Duodenal mucosa (tissue), 2 donors: ENCODE measurements around the gene SHISA9.

Experiments
- H3K27ac ChIP-seq: one replicate; pipeline ENCODE4 v1.7.0; 2013; ENCODE audit warnings: low read depth, low read length
- H3K27me3 ChIP-seq, 2 donors: one replicate each; pipeline ENCODE4 v1.7.0; 2013; ENCODE audit warnings: low read length in 2 of 2, control low read depth in 1 of 2; ENCODE audit not compliant: insufficient read depth in 2 of 2, control insufficient read depth in 1 of 2
- H3K36me3 ChIP-seq, 2 donors: one replicate each; pipeline ENCODE4 v1.7.0; 2013; ENCODE audit warnings: low read length in 2 of 2, control low read depth in 1 of 2; ENCODE audit not compliant: insufficient read depth in 2 of 2, control insufficient read depth in 1 of 2
- H3K4me1 ChIP-seq, 2 donors: one replicate each; pipeline ENCODE4 v1.7.0; 2013; ENCODE audit warnings: low read length in 2 of 2, control low read depth in 1 of 2; ENCODE audit not compliant: insufficient read depth in 2 of 2, control insufficient read depth in 1 of 2
- H3K4me3 ChIP-seq, 2 donors: one replicate each; pipeline ENCODE4 v1.7.0; 2013; ENCODE audit warnings: low read length in 2 of 2, low read depth in 1 of 2
- H3K9ac ChIP-seq, 2 donors: one replicate each; pipeline ENCODE4 v1.7.0; 2013; ENCODE audit warnings: low read length in 2 of 2, low read depth in 1 of 2
- H3K9me3 ChIP-seq, 2 donors: one replicate each; pipeline ENCODE4 v1.7.0; 2013; ENCODE audit warnings: low read length in 2 of 2, control low read depth in 1 of 2; ENCODE audit not compliant: control insufficient read depth in 1 of 2

SHISA9 gene

DNA sequence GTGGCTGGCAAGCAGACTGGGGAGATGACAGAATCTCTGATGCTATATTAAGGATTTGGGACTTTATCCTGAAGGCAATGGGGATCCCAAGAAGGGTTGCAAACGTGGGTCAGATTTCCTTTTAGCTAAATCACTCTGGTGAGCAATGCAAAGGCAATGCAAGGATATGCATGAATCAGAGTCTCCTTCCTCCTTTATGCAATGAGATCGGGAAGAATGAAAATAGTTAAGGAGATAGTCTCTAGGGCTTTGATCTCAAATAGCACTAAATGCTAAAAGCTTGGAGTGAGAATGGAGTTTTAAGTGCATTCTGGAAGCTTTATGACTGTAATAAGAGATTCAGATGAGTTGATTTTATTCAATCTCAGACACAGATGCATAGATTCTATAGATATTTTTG lies 27.2 kb upstream of the SHISA9 start:
- no peak overlapping the region for H3K9ac ChIP-seq
- no peak overlapping the region for H3K27ac ChIP-seq
- no peaks in the 10 kb centered on the region for H3K9me3 ChIP-seq

DNA sequence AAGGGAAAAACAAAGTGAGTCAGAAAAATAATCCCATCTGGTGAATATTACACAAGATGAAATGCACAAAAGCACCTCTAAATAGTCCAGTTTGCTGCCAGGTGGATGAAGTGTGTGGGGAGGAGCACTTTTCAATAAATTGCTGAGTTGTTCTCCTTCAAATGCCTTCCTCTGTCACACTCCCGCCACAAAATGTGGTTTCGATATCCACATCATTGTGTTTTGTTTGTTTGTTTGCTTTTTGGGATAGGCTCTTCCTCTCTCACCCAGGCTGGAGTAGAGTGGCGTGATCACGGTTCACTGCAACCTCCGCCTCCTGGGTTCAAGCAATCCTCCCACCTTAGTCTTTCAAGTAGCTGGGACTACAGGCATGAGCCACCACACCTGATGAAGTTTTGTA lies 24.6 kb upstream of the SHISA9 start:
- no peaks in the 10 kb centered on the region for H3K36me3 ChIP-seq
- no peaks in the 10 kb centered on the region for H3K4me1 ChIP-seq
- H3K9ac ChIP-seq, result no peak overlapping the region
- H3K27ac ChIP-seq, result no peak overlapping the region
- no peaks in the 10 kb centered on the region for H3K9me3 ChIP-seq
- H3K4me3 ChIP-seq, result no peak overlapping the region
- H3K27me3 ChIP-seq, result no peaks in the 10 kb centered on the region

More for the DNA sequence above, 27.2 kb upstream of the SHISA9 start:
- no peak overlapping the region for H3K4me3 ChIP-seq
- H3K27me3 ChIP-seq, result no peaks in the 10 kb centered on the region
- no peaks in the 10 kb centered on the region for H3K4me1 ChIP-seq
- no peaks in the 10 kb centered on the region for H3K36me3 ChIP-seq

- H3K4me3 ChIP-seq, result no peak overlapping the region
- no peaks in the 10 kb centered on the region for H3K36me3 ChIP-seq
- H3K9ac ChIP-seq, result no peak overlapping the region
- H3K4me1 ChIP-seq, result no peaks in the 10 kb centered on the region
- no peaks in the 10 kb centered on the region for H3K9me3 ChIP-seq
- no peaks in the 10 kb centered on the region for H3K27me3 ChIP-seq
- no peak overlapping the region for H3K27ac ChIP-seq
These were observed 22.4 kb upstream of the SHISA9 start for GRCh38 chr16:12878973-12879372.

DNA sequence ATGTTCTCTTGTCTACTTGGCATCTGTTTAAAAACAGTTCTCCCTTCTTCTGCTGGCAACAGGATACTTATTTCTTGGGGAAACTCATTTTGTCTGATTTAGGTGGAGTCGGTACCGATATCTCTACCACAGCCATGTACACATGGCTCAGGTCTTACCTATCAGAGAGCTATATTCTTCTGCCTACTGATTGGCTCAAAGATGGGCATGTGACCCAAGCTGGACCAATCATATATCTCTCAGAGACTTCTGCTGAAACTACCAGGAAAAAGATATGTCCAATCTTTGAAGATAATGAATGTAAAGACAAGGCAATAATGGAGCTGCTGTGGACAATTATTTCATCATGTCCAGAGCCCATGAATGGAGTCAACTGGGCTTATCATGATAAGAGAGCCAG lies 21.6 kb upstream of the SHISA9 start:
- no peaks in the 10 kb centered on the region for H3K36me3 ChIP-seq
- no peaks in the 10 kb centered on the region for H3K4me1 ChIP-seq
- no peak overlapping the region for H3K4me3 ChIP-seq
- H3K27ac ChIP-seq, result no peak overlapping the region
- no peak overlapping the region for H3K9ac ChIP-seq
- H3K27me3 ChIP-seq, result no peaks in the 10 kb centered on the region
- no peaks in the 10 kb centered on the region for H3K9me3 ChIP-seq

GRCh38 chr16:12881182-12881581 lies 20.2 kb upstream of the SHISA9 start:
- no peak overlapping the region for H3K27ac ChIP-seq
- H3K9ac ChIP-seq, result no peak overlapping the region
- H3K9me3 ChIP-seq, result no peaks in the 10 kb centered on the region
- H3K36me3 ChIP-seq, result no peaks in the 10 kb centered on the region
- H3K4me1 ChIP-seq, result no peaks in the 10 kb centered on the region
- H3K27me3 ChIP-seq, result no peaks in the 10 kb centered on the region
- H3K4me3 ChIP-seq, result no peak overlapping the region

DNA sequence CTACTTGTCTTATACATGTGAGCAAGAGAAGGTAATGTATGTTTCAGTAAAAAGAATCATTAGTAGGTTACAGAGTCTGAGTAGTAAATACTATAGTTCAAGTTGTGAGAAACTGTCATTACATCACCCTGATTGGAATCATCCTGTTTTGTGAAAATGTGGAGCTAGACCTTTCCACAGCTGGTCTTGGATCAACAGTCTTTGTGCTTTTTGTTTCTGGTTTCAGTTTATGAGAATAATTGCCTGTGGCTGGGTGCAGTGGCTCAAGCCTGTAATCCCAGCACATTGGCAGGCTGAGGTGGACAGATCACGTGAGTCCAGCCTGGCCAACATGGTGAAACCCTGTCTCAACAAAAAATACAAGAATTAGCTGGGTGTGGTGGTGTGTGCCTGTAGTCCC lies 19.7 kb upstream of the SHISA9 start:
- no peak overlapping the region for H3K9ac ChIP-seq
- H3K4me1 ChIP-seq, result no peaks in the 10 kb centered on the region
- H3K27me3 ChIP-seq, result no peaks in the 10 kb centered on the region
- H3K4me3 ChIP-seq, result no peak overlapping the region
- no peak overlapping the region for H3K27ac ChIP-seq
- H3K9me3 ChIP-seq, result no peaks in the 10 kb centered on the region
- H3K36me3 ChIP-seq, result no peaks in the 10 kb centered on the region

- no peaks in the 10 kb centered on the region for H3K36me3 ChIP-seq
- H3K9me3 ChIP-seq, result no peaks in the 10 kb centered on the region
- H3K9ac ChIP-seq, result no peak overlapping the region
- no peaks in the 10 kb centered on the region for H3K27me3 ChIP-seq
- no peak overlapping the region for H3K27ac ChIP-seq
- no peak overlapping the region for H3K4me3 ChIP-seq
- no peaks in the 10 kb centered on the region for H3K4me1 ChIP-seq
These were observed 15.7 kb upstream of the SHISA9 start for GRCh38 chr16:12885742-12886141.

DNA sequence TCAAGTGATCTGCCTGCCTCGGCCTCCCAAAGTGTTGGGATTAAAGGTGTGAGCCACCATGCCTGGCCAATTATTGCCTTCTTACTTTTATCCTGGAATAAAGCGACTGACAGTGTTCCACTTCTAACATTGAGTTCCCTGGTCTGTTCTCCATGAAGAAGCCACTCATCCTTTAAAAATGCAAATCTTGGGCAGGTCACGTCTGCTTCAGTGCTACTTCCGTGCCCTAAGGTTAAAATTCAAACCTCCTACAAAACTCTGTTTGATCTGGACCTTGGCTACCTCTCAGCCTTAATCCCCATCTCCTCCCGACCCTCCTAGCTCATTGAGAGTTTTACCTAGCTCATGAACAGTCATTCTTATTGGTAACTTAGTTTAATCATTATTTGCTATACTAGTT lies 9.6 kb upstream of the SHISA9 start:
- H3K9ac ChIP-seq, result no peak overlapping the region
- H3K4me3 ChIP-seq, result no peak overlapping the region
- H3K27ac ChIP-seq, result no peak overlapping the region
- H3K36me3 ChIP-seq, result no peaks in the 10 kb centered on the region
- no peaks in the 10 kb centered on the region for H3K9me3 ChIP-seq
- H3K27me3 ChIP-seq, result no peaks in the 10 kb centered on the region
- no peaks in the 10 kb centered on the region for H3K4me1 ChIP-seq

- H3K27ac ChIP-seq, result no peak overlapping the region
- no peaks in the 10 kb centered on the region for H3K4me1 ChIP-seq
- H3K36me3 ChIP-seq, result no peaks in the 10 kb centered on the region
- no peaks in the 10 kb centered on the region for H3K9me3 ChIP-seq
- H3K9ac ChIP-seq, result no peak overlapping the region
- H3K27me3 ChIP-seq, result no peaks in the 10 kb centered on the region
- H3K4me3 ChIP-seq, result no peak overlapping the region
These were observed 8.2 kb upstream of the SHISA9 start for GRCh38 chr16:12893050-12893750.

GRCh38 chr16:12896562-12896961 lies 4.8 kb upstream of the SHISA9 start:
- Histone ChIP-seq H3K9me3 (no peaks in the 10 kb centered on the region), H3K4me1 (no peaks in the 10 kb centered on the region), H3K27ac (no peak overlapping the region), H3K9ac (no peak overlapping the region), H3K27me3 (peaks cover 17 to 18% of the 10 kb centered on the region in 2 donors), H3K36me3 (no peaks in the 10 kb centered on the region), H3K4me3 (no peak overlapping the region)

- H3K27ac ChIP-seq, result no peak overlapping the region
- H3K9ac ChIP-seq, result no peak overlapping the region
- peaks cover 19 to 30% of the 10 kb centered on the region in 2 donors for H3K27me3 ChIP-seq
- H3K4me3 ChIP-seq, result no peak overlapping the region
- no peaks in the 10 kb centered on the region for H3K4me1 ChIP-seq
- H3K9me3 ChIP-seq, result no peaks in the 10 kb centered on the region
- H3K36me3 ChIP-seq, result no peaks in the 10 kb centered on the region
These were observed 2.8 kb upstream of the SHISA9 start for GRCh38 chr16:12898551-12898950.
